Stimulated activated CD4-positive, alpha-beta T cell treated with anti-CD3 and anti-CD28 coated beads, Interleukin-4, amount 100 ng/mL, for 1 hour (primary cell): ENCODE measurements around the gene DSCAM.

Experiments used
- DNase-seq: peaks from one replicate; pipeline ENCODE4 v3.0.0-alpha.2; 2020

Gene DSCAM

GRCh38 chr21:40696246-40696645, 150.7 kb downstream of the DSCAM start:
- DNase-seq, result no peak

- no peak for DNase-seq
Observed at GRCh38 chr21:40689840-40690360, 157.1 kb downstream of the DSCAM start.

DNA sequence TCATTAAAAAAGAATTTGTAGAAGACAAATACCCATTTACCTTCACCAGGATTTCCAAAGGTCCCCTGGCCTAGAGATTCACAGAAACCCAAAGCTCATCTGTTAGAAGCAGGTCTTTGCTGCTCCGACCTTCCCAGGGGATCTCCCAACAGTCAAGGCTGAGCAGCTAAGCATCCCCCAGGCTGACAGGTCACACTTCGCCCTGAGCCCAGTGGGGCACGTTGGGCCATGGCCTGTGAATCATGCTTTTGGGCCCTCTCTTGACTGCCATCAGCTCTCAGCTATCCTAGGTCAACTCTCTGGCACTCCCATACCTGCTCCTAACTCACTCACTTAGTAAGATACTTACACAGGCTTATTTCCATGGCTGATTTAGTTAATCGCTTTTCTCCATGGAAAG, 157.7 kb downstream of the DSCAM start:
- DNase-seq, result no peak

GRCh38 chr21:40688106-40688864, 158.7 kb downstream of the DSCAM start:
- no peak for DNase-seq

DNA sequence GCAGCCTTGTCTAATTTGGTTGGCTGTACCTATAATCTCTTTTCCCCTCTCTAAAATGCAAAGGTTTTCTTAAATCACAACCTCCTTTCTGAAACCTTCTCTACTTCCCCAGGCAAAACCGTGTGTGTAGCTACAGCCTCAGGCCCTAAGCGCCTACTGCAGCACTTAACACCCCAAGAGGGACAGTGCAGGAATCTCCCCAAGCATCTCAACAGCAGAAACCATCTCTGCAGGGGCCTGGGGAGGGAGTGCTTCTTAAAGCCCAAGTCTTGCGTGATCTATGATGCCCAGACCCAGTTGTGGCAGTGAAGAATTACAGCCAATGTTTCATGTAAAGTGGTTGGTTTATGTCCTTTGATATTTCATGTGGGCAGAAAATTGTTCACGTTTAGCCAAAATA, 159.3 kb downstream of the DSCAM start:
- DNase-seq, result no peak

DNA sequence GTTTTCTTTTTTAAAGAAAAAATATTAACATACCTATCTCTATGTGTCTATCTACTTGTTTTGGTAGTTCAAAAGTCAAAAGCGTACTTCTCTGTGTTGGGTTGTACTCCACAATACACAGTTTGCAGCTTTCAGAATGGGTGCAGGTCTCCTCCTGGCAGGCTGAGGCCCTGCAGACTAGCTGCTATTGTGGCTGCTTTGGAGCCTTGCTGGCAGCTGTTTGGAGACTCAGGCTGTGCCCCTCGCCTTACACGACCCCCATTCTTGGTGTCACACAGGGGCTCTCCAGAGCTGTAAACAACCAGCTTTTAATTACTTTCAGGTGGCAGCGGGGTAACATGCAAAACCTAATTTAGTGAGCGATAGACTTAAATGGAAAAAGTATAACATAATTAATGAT, 160.4 kb downstream of the DSCAM start:
- DNase-seq, result no peak

DNA sequence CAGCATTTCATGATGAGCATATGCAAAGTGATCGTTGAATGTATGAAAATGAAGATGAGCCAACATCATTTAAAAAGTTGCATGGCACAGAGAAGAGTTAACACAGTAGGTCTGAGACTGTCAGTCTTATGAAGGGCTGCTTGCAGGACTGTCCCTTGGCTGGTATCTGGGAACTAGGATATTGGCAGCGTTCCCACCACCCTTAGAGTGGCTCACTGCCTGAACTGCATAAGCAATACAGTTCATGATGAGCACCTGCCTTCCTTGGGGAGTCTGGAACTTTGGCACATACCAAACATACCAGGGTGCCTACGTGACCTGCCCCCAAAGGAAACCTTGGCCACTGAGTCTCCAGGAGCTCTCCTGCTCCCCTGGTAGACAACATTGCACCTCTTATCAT, 161.8 kb downstream of the DSCAM start:
- no peak for DNase-seq

- no peak for DNase-seq
Observed at GRCh38 chr21:40684726-40685125, 162.2 kb downstream of the DSCAM start.

GRCh38 chr21:40683349-40683748, 163.6 kb downstream of the DSCAM start:
- DNase-seq, result no peak

- no peak for DNase-seq
Observed at GRCh38 chr21:40681164-40681859, 165.6 kb downstream of the DSCAM start.

- no peak for DNase-seq
Observed at GRCh38 chr21:40680311-40680710, 166.6 kb downstream of the DSCAM start.

- DNase-seq, result no peak
Observed at GRCh38 chr21:40678681-40679284, 168.2 kb downstream of the DSCAM start.

DNA sequence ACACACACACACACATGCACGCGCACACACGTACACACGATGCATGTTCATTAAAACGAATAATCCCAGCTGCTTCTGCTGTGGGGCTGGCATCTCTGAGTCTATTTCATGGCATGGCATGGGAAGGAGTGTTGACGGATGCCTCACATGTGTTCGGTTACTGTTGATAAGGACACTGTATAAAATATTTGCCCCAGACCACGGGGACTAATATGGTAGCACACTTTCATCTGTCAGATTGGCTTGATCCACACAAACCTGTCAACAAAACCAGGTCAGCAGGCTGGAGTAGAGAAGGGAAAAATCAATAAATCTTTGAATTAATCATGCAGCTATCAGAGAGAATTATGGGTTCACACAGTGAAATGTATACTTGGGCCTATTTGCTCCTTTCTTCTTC, 171.9 kb downstream of the DSCAM start:
- no peak for DNase-seq

DNA sequence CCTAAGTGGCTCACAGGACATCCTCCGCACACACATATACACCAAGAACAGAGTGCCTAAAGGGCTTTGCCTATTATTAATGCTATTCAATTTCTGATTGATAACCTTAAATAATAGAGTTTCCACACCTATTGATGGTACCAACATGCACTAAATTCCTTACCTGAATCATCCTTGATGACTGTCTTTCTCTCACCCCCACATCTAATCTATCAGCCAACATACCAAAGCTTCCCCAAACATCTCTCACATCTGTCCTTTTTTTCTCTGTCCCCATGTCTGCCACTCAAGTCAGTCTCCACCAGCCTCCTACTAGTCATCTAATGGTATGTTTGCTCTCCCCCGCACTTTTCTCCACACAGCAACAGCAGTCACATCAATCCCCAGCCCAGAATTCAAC, 174.4 kb downstream of the DSCAM start:
- DNase-seq, result no peak

DNA sequence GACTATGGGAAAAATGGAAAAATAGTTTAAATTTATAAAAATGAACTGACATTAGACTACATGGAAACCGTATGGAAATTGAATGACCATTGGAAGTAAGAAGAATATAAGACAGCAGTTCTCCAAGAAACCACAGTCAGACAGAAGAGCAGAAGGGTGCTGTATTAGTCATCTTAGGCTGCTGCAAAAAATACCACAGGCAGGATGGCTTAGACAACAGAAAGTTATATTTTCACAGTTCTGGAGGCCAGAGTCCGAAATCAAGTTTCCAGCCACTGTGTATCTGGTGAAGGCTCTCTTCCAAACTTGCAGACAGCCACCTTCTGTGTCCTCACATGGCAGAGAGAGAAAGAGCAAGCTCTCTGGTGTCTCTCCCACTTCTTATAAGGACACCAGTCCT, 175.2 kb downstream of the DSCAM start:
- no peak for DNase-seq

DNA sequence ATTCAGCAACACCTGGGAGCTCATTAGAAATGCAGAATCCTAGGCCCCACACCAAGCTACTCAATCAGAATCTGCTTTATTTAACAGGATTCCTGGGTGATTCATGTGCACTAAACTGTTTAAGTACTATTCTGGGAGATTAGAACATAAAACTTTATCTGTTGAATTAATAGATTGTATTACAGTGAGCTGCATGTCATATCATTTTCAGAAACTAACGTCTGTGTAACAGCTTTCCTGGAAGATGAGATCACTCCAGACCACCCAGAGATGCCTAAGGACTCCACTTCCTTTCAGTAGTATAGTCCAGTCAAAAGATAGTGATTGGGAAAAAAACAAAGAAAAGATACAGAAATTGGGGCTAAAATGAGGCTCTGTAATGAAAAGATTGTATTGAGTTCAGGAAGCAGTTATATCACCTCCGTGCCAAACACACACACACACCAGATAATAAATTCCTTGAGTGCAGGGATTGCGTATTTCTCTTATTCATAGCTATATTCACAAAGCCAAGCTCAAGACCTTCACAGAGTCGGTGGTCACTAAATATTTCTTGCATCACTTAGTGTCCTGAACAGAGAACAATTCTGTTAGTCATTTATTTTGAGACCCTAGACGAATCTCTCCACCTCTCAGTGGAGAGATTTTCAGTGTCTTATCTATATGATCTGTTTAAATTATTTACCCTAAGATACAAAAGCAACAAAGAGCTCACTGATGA, 178.2 kb downstream of the DSCAM start:
- no peak for DNase-seq

DNA sequence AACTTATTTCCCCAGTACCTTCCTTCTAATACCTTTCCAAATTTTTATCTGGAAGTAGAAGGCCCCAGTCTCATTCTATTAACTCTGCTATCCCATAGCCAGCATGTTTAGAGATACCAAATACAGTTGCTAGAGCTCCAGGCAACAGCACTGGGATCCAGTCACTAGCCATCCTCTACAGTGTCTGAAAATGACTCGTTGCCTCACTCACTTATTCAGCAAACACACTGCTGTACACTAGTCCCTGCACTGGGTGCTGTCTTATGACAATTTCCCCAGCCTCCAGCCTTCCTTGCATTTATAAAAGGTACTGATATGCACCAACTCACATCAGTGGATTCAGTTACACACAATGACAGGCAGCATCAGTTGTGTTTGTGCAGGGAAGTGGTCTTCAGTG, 179.0 kb downstream of the DSCAM start:
- DNase-seq, result no peak

- DNase-seq, result no peak
Observed at GRCh38 chr21:40662889-40663288, 184.1 kb downstream of the DSCAM start.

GRCh38 chr21:40660461-40660860, 186.5 kb downstream of the DSCAM start:
- DNase-seq, result no peak

GRCh38 chr21:40658311-40658710, 188.6 kb downstream of the DSCAM start:
- no peak for DNase-seq

DNA sequence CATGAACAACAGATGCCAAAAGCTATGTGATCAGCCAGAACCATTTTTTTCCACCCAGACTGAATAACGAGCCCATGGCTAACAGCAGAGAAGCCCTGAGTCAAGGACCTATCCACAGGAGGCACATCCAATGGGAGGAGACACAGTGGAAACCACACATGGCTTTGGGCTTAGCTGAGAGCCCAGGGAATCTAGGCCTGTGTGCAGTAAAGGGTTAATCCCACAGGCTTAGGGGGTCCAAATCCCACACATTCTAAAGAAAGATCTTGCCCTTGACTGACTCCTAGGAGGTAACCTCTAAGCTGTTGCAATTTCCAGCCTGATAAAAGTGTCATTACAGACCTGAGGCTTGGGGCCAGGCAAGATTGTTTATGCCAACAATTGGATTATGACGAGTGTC, 194.5 kb downstream of the DSCAM start:
- DNase-seq, result no peak

- DNase-seq, result no peak
Observed at GRCh38 chr21:40647706-40648105, 199.3 kb downstream of the DSCAM start.

- DNase-seq, result no peak
Observed at GRCh38 chr21:40646651-40647050, 200.3 kb downstream of the DSCAM start.
